Ectodermal cell (in vitro differentiated cells): Measurements from ENCODE around the gene GAB2.

Source experiments
- H3K27ac ChIP-seq: 2 replicates; pipeline ENCODE4 v1.7.0; 2013; ENCODE audit warnings: mild to moderate bottlenecking, low read depth, low read length; ENCODE audit not compliant: insufficient read depth, poor library complexity, severe bottlenecking
- H3K27me3 ChIP-seq: 2 replicates; pipeline ENCODE4 v1.7.0; 2013; ENCODE audit warnings: mild to moderate bottlenecking, low read length; ENCODE audit not compliant: insufficient read depth, control insufficient read depth, poor library complexity, severe bottlenecking
- H3K36me3 ChIP-seq: one replicate; pipeline ENCODE4 v1.7.0; 2013; ENCODE audit warnings: low read length; ENCODE audit not compliant: control insufficient read depth, insufficient read depth
- H3K4me1 ChIP-seq: one replicate; pipeline ENCODE4 v1.7.0; 2013; ENCODE audit warnings: low read length; ENCODE audit not compliant: control insufficient read depth, insufficient read depth
- H3K4me3 ChIP-seq: 2 replicates; pipeline ENCODE4 v1.7.0; 2013; ENCODE audit warnings: low read depth, low read length, control low read depth; ENCODE audit not compliant: insufficient read depth
- H3K9me3 ChIP-seq: 2 replicates; pipeline ENCODE4 v1.7.0; 2013; ENCODE audit warnings: mild to moderate bottlenecking, low read length, moderate library complexity; ENCODE audit not compliant: control insufficient read depth
- WGBS, 2 experiments: methylation state at CpG; one replicate each; pipeline ENCODE4 v1.1.7; 2013; ENCODE audit warnings: missing lambda C conversion rate in 2 of 2; 5-methylcytosine and 5-hydroxymethylcytosine counted together

GAB2 gene

DNA sequence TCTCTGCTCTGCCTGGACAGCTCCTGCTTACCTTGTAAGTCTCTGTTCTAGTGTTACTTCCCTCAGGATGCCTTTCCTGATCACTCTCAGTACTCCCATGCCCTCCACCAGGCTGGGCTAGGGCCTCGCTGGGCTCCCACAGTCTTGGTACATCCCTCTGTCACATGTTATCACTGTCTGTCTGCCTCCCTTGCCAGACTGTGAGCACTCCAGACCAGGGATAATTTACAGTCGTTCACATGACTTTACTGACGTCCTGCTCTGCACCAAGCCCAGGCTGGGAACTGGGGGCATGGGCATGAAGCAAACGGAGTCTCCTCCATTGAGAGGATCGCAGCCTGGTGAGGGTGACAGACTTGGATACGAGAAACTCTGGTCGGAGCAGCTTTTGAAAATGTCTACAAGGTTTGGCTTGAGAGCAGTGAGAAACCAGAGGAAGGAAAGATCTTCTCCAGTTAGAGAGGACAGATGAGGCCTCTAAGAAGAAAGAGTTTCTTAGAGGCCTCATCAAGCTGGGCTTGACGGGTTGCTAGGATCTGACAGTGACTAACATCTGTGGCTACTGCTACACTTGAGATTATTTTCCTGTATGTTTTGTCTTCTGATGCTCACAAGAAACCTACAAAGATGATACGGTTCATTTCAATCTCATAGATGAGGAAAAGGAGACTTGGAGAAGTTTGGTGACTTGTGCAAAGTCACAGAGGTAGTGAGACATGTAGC, 216.4 kb downstream of the GAB2 start:
- H3K4me1 ChIP-seq, result no peaks in the 10 kb centered on the region
- H3K36me3 ChIP-seq, result no peaks in the 10 kb centered on the region
- no peaks in the 10 kb centered on the region for H3K27me3 ChIP-seq
- no peaks in the 10 kb centered on the region for H3K9me3 ChIP-seq
- H3K4me3 ChIP-seq, result no peak overlapping the region
- WGBS, 2 experiments, result 93 to 95% methylated on average over 9 of the region's 9 CpGs
- no peak overlapping the region for H3K27ac ChIP-seq

DNA sequence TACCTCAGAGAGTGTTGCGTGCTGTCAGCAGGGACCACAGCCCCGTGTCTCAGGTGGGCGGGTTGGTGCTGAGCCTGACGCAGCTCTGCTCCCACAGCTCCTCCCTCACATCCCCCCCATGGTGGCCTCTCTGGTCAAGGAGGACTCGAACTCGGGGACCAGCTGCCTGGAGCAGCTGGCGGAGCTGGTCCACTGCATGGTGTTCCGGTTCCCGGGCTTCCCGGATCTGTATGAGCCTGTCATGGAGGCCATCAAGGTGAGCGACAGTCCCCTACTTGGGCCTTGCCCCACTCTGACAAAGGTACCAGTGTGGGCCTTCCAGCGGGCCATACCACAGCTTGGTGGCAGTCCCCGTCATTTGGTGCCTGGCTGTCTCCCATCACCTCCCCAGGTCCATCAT, 217.1 kb downstream of the GAB2 start:
- H3K27ac ChIP-seq, result no peak overlapping the region
- no peaks in the 10 kb centered on the region for H3K4me1 ChIP-seq
- 95 to 96% methylated on average over 13 of the region's 13 CpGs for WGBS, 2 experiments
- H3K27me3 ChIP-seq, result no peaks in the 10 kb centered on the region
- H3K4me3 ChIP-seq, result no peak overlapping the region
- H3K36me3 ChIP-seq, result no peaks in the 10 kb centered on the region
- H3K9me3 ChIP-seq, result no peaks in the 10 kb centered on the region

DNA sequence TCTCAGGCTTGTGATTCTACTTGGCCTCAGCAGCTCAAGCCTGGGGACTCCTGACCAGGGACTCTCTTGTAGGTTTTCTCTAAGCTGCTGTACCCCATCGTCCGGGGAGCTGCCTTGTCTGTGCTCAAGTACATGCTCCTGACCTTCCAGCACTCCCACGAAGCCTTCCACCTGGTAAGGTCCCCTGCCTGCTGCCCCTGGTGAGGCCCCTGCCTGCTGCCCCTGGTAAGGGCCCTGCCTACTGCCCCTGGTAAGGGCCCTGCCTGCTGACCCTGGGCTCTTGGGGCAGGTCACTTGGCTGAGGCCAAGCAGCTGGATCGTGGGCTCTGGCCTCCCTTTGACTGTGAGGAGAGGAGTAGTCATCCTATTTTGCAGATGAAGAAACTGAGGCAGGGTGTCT, 217.6 kb downstream of the GAB2 start:
- Histone ChIP-seq H3K27ac (no peak overlapping the region), H3K27me3 (no peaks in the 10 kb centered on the region), H3K4me1 (no peaks in the 10 kb centered on the region), H3K9me3 (no peaks in the 10 kb centered on the region), H3K36me3 (no peaks in the 10 kb centered on the region), H3K4me3 (no peak overlapping the region)
- 93 to 95% methylated on average over 4 of the region's 4 CpGs for WGBS, 2 experiments

GRCh38 chr11:78199653-78200015, 218.0 kb downstream of the GAB2 start:
- Histone ChIP-seq H3K27me3 (no peaks in the 10 kb centered on the region), H3K27ac (no peak overlapping the region), H3K9me3 (no peaks in the 10 kb centered on the region), H3K4me3 (no peak overlapping the region), H3K4me1 (no peaks in the 10 kb centered on the region), H3K36me3 (no peaks in the 10 kb centered on the region)
- 94 to 97% methylated on average over 5 of the region's 5 CpGs for WGBS, 2 experiments

DNA sequence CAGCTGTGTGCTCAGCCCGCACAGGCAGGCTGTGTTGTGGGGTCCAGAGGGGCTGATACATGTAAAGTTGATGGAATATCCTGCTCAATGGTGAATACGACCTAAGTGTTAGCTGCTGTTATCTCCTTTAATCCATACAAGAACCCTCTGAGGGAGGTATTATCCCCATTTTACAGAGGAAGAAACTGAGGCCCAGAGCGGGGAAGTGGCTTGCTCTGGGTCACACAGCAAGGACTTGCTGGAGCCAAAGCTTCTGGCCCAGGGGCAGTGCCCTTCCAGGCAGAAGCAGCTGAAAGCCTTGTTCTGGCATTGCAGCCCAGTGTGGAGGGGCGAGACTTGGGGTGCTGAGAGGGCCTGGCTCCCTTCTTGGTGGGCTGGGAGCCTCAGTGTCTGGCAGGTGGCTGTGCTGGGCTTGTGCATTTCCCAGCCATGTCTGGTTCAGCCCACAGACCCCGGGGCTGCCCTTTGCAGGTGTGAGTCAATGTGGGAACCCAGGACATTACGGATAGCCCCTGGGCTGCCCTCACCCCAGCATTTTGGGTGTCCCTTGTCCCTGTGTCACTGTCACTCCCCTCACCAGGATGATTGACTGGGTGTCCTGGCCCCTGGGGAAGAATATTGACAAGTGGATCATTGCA, 218.5 kb downstream of the GAB2 start:
- Histone ChIP-seq H3K9me3 (no peaks in the 10 kb centered on the region), H3K27me3 (no peaks in the 10 kb centered on the region), H3K27ac (no peak overlapping the region), H3K36me3 (no peaks in the 10 kb centered on the region), H3K4me3 (no peak overlapping the region), H3K4me1 (no peaks in the 10 kb centered on the region)
- 93% methylated on average over 6 of the region's 6 CpGs for WGBS, 2 experiments

DNA sequence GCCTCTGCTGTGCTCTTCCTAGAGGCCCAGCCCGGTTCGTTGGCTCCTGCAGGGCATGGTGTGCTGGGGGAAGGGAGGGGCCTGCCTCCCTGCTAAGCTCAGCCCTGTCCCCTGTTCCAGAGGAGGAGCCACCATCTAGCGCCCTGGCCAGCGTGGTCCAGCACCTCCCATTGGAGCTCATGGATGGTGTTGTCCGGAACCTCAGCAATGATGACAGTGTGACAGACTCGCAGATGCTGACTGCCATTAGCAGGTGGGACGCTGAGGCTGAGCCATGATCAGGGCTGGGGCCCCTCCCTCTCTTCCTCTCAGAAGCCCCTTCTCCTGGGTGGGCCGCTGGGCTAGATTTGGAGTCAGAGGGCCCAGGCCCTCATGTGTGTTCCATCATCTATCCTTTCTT, 219.8 kb downstream of the GAB2 start:
- Histone ChIP-seq H3K4me1 (no peaks in the 10 kb centered on the region), H3K9me3 (no peaks in the 10 kb centered on the region), H3K36me3 (no peaks in the 10 kb centered on the region), H3K27me3 (no peaks in the 10 kb centered on the region), H3K27ac (no peak overlapping the region), H3K4me3 (no peak overlapping the region)
- WGBS, 2 experiments, result 86 to 87% methylated on average over 8 of the region's 8 CpGs

- H3K4me1 ChIP-seq, result no peaks in the 10 kb centered on the region
- no peaks in the 10 kb centered on the region for H3K27me3 ChIP-seq
- no peak overlapping the region for H3K27ac ChIP-seq
- no peaks in the 10 kb centered on the region for H3K9me3 ChIP-seq
- H3K4me3 ChIP-seq, result no peak overlapping the region
- 97% methylated on average over 40 of the region's 40 CpGs for WGBS, 2 experiments
- no peaks in the 10 kb centered on the region for H3K36me3 ChIP-seq
These were observed 220.9 kb downstream of the GAB2 start for GRCh38 chr11:78196661-78197091.

DNA sequence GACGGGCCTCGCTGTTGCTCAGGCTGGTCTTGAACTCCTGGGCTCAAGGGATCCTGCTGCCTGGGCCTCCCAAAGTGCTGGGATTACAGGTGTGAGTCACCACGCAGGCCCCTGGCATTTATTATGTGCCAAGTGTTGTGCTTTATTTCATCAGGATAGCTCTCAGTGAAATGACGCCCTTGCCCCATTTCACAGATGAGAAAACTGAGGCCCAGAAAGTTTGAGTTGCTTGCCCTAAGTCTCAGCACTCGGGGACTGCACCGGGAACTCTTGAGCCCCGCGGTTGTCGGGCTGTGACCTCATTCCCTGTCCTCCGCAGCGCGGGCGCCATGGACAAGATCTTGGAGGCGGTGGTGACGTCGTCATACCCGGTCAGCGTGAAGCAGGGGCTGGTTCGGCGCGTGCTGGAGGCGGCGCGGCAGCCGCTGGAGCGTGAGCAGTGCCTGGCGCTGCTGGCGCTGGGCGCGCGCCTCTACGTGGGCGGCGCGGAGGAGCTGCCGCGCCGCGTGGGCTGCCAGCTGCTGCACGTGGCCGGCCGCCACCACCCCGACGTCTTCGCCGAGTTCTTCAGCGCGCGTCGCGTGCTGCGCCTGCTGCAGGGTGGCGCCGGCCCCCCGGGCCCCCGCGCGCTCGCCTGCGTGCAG, 221.6 kb downstream of the GAB2 start:
- no peaks in the 10 kb centered on the region for H3K36me3 ChIP-seq
- no peak overlapping the region for H3K27ac ChIP-seq
- 97% methylated on average over 60 of the region's 60 CpGs for WGBS, 2 experiments
- H3K4me3 ChIP-seq, result no peak overlapping the region
- no peaks in the 10 kb centered on the region for H3K4me1 ChIP-seq
- H3K27me3 ChIP-seq, result no peaks in the 10 kb centered on the region
- no peaks in the 10 kb centered on the region for H3K9me3 ChIP-seq

DNA sequence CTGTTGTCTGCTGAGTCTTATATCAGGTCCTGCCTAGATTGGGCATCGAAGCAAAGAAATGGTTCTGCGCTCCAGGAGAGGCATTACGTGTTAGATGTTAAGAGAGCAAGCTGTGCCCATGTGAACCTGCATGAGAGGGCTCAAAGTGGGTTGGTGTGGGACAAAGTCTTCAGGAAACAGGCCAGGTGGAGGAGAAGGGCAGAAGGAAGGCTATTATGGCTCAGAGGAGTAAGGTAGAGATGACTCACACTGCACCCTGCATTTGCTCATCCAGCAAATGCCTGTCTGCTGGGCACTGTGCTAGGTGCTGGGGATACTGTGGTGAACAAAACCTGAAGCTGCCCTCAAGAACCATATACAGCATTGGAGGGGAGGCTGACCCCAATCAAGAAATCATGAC, 223.1 kb downstream of the GAB2 start:
- H3K36me3 ChIP-seq, result no peaks in the 10 kb centered on the region
- 97% methylated on average over 3 of the region's 3 CpGs for WGBS, 2 experiments
- H3K4me1 ChIP-seq, result no peaks in the 10 kb centered on the region
- H3K4me3 ChIP-seq, result no peak overlapping the region
- H3K27ac ChIP-seq, result no peak overlapping the region
- H3K9me3 ChIP-seq, result no peaks in the 10 kb centered on the region
- H3K27me3 ChIP-seq, result no peaks in the 10 kb centered on the region

DNA sequence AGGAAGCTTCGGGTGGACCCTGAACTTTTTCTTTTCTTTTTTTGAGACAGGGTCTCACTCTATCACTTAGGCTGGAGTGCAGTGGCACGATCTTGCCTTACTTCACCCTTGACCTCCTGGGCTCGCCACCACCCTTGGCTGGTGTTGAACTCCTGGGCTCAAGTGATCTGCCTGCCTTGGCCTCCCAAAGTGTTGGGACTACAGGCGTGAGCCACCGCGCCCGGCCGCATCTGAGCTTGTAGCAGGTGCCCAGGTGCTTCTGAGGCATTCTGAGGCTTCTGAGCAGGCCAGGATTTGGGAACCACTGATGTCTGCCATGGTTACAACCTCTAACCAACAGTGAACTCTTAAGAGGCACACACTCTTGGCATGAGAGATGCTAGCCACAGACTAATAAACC, 223.8 kb downstream of the GAB2 start:
- WGBS, 2 experiments, result 92 to 93% methylated on average over 8 of the region's 8 CpGs
- Histone ChIP-seq H3K27ac (no peak overlapping the region), H3K36me3 (no peaks in the 10 kb centered on the region), H3K4me3 (no peak overlapping the region), H3K4me1 (no peaks in the 10 kb centered on the region), H3K27me3 (no peaks in the 10 kb centered on the region), H3K9me3 (no peaks in the 10 kb centered on the region)
